Lower lobe of right lung (tissue), 2 donors: ENCODE results near the gene RALB. TPM values are rescaled to one million over a fixed set of nuclear protein-coding genes. Genes with fewer than 3 reads are reported as not detected.

Source experiments
- ATAC-seq, 2 donors: fragments of 200-7000 bp; cut with Tn5 transposase; one replicate each; pipeline ENCODE4 v1.9.1; 2020 to 2022; ENCODE audit warnings: mild to moderate bottlenecking in 2 of 2, moderate library complexity in 2 of 2
- DNase-seq: peaks from one replicate; pipeline ENCODE4 v3.0.0-alpha.2; 2020
- H3K27ac ChIP-seq: fragments of 200-600 bp; one replicate; pipeline ENCODE4 v1.8.0; 2022
- H3K27me3 ChIP-seq: fragments of 200-600 bp; one replicate; pipeline ENCODE4 v1.8.0; 2022; ENCODE audit warnings: low read depth
- H3K36me3 ChIP-seq: fragments of 200-600 bp; one replicate; pipeline ENCODE4 v1.8.0; 2022; ENCODE audit warnings: mild to moderate bottlenecking
- H3K4me1 ChIP-seq: fragments of 200-600 bp; one replicate; pipeline ENCODE4 v1.8.0; 2022
- H3K4me3 ChIP-seq: fragments of 200-600 bp; one replicate; pipeline ENCODE4 v1.8.0; 2022; ENCODE audit warnings: mild to moderate bottlenecking
- H3K9me3 ChIP-seq: fragments of 200-600 bp; one replicate; pipeline ENCODE4 v1.8.0; 2022
- intact Hi-C: fragments of 100-400 bp; cut with DNase I; formaldehyde crosslinking; loops from one replicate; pipeline ENCODE4 v1.11.0; 2022
- total RNA-seq: library from RNA; stranded (reverse); fragmentation: NEBNext Ultra II Directional; extraction: Animal tissue kit (Norgen Biotek cat#: 25700); gene quantifications from one replicate; pipeline ENCODE4 v1.2.1, GENCODE V29; 2021
- TF ChIP-seq, protein P1 (sequence below): fragments of 200-600 bp; IDR thresholded peaks from one replicate; pipeline ENCODE4 v1.8.0; 2022; ENCODE audit warnings: antibody characterized with exemption, mild to moderate bottlenecking
- donor health status: DM: no; HTN: yes; CAD: no; lungs with severe emphysema.

RALB gene
- total RNA-seq, 1 donor from 2014 or later = 65.8 TPM

DNA sequence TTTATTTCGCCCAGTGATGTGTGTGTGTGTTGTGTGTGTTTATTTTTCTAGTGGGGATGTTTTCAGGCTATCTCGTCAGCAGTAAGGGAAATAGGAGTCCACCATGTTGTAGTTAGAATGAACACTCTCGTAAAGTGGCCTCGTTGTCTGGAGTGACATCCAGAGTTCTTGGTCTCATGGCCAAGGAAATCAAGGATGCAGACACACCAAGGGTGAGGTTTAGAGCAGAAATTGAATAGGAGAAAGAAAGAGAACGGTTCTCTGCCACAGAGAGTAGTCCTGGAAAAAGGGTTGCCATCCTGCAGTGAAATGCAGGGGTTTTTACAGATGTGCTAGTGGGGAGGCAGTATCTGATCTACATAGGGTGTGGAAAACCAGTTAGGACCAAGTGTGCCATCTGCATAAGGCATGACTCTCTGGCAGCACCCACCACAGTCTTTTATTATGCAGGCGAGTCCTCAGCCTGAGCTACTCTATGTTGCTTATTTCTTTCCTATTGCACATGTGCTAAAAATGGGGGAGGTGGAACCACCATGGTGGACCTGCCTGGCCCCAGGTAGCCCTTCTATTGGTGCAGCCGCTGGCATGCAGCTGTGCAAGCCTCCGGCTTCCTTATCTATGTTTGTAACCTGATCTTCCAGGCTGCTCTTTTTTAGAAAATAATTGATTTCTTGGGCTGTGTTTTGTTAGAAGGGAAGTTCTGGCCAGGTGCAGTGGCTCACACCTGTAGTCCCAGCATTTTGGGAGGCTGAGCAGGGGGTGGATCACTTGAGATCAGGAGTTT is 23.2 kb downstream of the RALB start:
- no peak for DNase-seq
- Histone ChIP-seq H3K36me3 (peaks cover 24% of the 10 kb centered on the region), H3K4me1 (peaks cover 23% of the 10 kb centered on the region), H3K4me3 (no peak overlapping the region), H3K9me3 (no peaks in the 10 kb centered on the region), H3K27ac (no peak overlapping the region), H3K27me3 (no peaks in the 10 kb centered on the region)
- no peak for ATAC-seq
- TF ChIP-seq, protein P1, sequence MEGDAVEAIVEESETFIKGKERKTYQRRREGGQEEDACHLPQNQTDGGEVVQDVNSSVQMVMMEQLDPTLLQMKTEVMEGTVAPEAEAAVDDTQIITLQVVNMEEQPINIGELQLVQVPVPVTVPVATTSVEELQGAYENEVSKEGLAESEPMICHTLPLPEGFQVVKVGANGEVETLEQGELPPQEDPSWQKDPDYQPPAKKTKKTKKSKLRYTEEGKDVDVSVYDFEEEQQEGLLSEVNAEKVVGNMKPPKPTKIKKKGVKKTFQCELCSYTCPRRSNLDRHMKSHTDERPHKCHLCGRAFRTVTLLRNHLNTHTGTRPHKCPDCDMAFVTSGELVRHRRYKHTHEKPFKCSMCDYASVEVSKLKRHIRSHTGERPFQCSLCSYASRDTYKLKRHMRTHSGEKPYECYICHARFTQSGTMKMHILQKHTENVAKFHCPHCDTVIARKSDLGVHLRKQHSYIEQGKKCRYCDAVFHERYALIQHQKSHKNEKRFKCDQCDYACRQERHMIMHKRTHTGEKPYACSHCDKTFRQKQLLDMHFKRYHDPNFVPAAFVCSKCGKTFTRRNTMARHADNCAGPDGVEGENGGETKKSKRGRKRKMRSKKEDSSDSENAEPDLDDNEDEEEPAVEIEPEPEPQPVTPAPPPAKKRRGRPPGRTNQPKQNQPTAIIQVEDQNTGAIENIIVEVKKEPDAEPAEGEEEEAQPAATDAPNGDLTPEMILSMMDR = no peak
- intact Hi-C loops = no loop called here

DNA sequence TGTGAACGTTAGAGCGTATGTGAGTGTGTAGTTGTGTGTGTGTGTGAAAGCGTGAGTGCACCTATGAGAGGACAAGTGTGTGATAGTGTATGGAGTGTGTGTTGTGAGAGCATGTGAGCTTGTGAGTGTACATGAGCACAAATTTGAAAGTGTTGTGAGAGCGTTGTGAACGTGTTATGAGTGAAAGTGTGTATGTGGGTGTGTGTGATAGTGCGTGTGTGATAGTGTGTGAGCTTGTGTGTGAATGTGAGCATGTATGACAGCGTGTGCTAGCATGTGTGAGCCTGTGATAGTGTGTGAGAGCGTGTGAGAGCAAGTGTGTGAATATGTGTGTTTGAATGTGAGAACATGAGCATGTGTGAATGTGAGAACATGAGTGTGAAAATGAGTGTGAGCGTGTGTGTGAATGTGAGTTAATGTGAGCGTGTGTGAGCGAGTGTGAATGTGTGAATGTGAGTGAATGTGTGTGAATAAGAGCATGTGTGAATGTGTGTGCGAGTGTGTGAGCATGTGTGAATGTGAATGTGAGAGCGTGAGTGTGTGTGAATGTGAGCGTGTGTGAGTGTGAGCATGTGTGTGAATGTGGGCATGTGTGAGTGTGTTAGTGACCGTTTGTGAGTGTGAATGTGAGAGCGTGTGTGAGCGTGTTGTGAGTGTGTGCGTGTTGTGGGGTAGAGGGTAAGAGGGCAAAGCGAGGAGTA is 25.0 kb downstream of the RALB start:
- Histone ChIP-seq H3K9me3 (no peaks in the 10 kb centered on the region), H3K4me3 (no peak overlapping the region), H3K27ac (no peak overlapping the region), H3K4me1 (peaks cover 17% of the 10 kb centered on the region), H3K36me3 (peaks cover 34% of the 10 kb centered on the region), H3K27me3 (no peaks in the 10 kb centered on the region)
- TF ChIP-seq, protein P1 = no peak
- intact Hi-C loops = no loop called here
- DNase-seq (no peak), ATAC-seq (no peak)

DNA sequence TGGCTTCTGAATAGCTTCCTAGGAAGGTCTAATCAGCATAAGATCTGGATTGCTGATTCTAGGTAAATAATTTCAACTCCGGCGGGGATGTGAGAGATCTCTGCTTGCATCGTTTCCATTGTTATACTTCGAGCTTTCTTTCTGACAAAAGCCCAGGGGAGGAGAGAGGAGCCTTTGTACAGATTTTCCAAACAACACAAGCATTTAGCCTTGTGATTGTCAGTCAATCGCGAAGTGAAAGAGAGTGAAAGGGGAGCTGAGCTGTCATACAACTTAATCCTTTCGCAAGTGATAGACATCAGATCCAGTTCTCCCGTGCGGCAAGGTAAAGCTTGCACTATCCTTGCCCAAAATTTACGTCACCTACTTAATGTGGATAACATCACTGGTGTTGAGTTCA is 26.2 kb downstream of the RALB start:
- no peaks in the 10 kb centered on the region for H3K9me3 ChIP-seq
- H3K27ac ChIP-seq = no peak overlapping the region
- no peak for DNase-seq
- no peaks in the 10 kb centered on the region for H3K27me3 ChIP-seq
- peaks cover 13% of the 10 kb centered on the region for H3K4me1 ChIP-seq
- TF ChIP-seq, protein P1 = no peak
- peaks cover 34% of the 10 kb centered on the region for H3K36me3 ChIP-seq
- intact Hi-C loops = no loop called here
- no peak for ATAC-seq
- H3K4me3 ChIP-seq = no peak overlapping the region

DNA sequence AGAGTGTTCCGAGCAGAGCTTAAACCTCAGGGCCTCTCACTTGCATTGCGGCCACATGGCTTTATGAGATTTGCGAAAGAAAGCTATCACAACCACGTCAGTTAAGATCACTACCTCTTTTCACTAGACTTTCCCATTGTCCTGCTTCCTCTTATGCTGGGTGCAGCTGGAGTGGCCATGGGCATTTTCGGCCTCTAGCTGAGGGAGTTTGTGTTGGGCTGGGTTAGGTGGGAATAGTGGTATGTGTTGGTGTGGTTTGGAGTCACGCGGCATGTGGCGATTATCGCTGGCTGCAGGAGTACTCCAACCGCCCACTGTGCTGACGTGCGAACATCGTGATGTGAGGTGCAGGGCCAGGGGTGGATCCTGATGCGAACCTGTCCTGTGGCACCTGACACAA is 27.1 kb downstream of the RALB start:
- intact Hi-C loops = no loop called here
- DNase-seq (peak; percentile 51), ATAC-seq (peak; percentile 59 to 72)
- Histone ChIP-seq H3K36me3 (peaks cover 34% of the 10 kb centered on the region), H3K4me3 (no peak overlapping the region), H3K27ac (no peak overlapping the region), H3K9me3 (no peaks in the 10 kb centered on the region), H3K4me1 (peaks cover 13% of the 10 kb centered on the region), H3K27me3 (no peaks in the 10 kb centered on the region)
- TF ChIP-seq, protein P1 = no peak

DNA sequence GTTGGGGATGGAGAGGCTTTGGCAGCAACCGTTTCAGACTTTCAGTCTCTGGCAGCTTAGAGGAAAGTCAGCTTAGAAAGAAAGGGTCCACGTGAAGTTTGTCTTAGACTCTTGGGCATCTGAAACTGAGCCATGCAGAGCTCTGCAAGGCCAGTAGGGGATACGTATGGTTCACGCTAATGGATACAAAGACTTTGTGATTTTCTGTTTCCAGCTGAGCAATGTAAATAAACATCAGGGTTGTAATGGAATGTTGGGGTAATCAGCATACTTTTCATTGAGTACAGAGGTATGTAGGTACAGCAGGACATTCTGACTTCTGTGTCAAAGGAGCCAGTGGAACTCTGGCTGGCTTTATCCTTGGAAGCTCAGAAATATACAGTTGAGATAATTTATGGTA is 31.0 kb downstream of the RALB start:
- no peak overlapping the region for H3K4me3 ChIP-seq
- no peaks in the 10 kb centered on the region for H3K9me3 ChIP-seq
- TF ChIP-seq, protein P1 = peak; percentile 7
- H3K4me1 ChIP-seq = peaks cover 17% of the 10 kb centered on the region
- ATAC-seq (no peak), DNase-seq (no peak)
- no peaks in the 10 kb centered on the region for H3K27me3 ChIP-seq
- intact Hi-C loops = no loop called here
- H3K27ac ChIP-seq = no peak overlapping the region
- peaks cover 33% of the 10 kb centered on the region for H3K36me3 ChIP-seq
